GM19099 (cell line): ENCODE results near the gene OFD1.

Experiments used
- POLR2A ChIP-seq: IDR thresholded peaks from 3 replicates; pipeline ENCODE4 v1.6.1; 2011; ENCODE audit warnings: low read depth; ENCODE audit not compliant: insufficient read length; ENCODE audit errors: extremely low read depth

OFD1 gene

DNA sequence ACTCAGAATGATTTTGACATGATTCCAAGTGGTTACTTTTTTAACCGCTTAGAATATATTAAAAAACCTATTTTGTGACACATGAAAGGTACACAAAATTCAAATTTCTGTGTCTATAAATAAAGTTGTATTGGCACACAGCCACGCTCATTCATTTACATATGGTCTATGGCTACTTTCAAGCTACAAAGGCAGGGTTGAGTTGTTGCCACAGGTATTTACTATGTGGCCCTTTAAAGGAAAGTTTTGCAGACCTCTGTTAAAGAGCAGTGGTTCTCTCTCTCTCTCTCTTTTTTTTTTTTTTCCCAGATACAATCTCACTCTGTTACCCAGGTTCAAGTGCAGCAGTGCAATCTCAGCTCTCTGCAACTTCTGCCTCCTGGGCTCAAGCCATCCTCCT lies 59.3 kb downstream of the OFD1 start:
- TF ChIP-seq POLR2A, result no peak

DNA sequence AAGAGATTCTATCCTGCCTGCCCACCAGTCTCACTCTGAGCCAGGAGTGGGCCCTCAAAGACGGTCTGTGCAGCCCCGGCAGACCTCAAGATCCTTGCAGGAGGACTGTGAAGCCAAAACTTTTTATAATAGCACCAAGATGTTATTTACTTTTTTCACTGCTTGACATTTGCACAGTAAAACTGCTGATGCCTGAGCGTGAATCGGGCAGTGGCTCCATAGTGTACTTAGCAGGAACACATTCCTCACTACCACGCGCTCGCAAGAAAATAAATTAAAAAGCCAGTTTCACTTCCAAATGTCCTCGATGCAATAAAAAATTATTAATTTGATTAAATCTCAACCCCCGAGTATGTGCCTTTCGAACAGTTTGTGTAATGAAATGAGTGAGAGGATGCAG lies 59.9 kb downstream of the OFD1 start:
- TF ChIP-seq POLR2A, result no peak

DNA sequence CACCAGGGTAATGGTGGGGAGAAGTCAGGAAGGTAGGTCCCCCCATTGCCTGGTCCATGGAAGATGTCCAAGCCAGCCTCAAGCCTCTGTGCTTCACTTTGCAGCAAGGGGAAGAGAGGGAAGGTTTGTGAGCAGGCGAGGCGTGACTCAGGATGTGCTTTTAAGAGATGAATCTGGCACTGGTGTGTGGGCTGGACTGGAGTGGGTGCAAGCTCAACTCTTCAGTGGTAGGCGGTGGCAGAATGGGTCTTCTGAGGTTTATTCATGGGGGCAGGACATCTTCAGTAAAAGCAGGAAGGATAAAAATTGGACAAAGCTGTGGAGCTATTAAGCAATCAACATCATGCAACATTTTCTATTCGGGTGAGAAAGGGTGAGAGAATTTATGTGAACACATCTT lies 63.0 kb downstream of the OFD1 start:
- no peak for TF ChIP-seq POLR2A

DNA sequence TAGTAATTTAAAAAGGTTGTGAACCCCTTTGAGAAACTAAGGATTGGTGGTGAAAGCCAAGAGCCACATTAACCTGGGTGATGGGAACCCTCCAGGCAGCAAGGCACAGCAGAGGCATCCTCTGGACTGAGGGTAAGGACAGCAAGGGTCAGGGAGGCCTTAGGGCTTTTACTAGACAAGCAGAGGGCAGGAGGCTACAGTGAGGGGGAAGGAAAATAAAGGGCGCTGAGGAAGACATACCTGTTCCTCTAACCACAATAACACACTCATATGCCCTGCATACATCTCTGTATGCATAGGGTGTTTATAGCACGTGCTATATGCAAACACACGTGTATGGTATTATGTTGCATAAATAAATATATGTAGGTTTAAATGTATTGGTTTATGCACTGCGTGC lies 63.6 kb downstream of the OFD1 start:
- TF ChIP-seq POLR2A, result no peak

DNA sequence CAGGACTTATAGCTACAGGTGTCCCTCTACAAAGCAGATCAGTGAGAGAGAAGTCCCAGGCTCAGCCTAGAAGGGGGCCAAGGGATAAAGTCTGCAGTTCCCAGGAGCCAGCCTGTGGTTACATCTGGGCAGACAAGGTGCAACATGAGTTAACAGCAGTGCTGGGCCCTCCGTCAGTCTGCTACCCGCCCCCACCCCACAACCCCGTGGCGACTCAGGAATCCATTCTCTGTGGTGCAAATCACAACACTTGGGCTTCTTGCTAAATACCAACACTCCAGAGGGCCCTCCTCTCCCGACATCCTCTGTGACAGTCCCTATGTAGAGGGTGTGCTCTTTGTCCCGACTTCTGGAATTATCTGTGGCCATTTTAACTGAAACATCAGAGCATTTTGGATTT lies 68.6 kb downstream of the OFD1 start:
- TF ChIP-seq POLR2A, result no peak

DNA sequence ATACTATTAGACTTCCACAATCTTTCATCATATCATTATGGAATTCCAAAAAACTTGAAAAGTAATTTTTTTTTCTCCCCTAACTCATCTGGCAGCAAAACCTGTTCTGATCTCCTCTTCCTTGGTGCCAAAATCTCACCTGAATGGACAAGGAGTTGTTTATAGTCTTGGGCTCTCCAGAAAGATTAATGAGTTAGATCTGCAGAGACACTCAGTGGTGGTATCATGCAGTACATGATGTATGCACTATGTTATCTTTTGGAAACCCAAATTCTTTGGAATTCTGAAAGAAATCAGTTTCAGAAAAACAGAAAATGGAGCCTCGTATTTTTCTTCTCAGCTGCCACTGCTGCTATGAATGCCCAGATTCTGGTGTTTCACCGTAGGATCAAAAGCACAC lies 70.7 kb downstream of the OFD1 start:
- no peak for TF ChIP-seq POLR2A

DNA sequence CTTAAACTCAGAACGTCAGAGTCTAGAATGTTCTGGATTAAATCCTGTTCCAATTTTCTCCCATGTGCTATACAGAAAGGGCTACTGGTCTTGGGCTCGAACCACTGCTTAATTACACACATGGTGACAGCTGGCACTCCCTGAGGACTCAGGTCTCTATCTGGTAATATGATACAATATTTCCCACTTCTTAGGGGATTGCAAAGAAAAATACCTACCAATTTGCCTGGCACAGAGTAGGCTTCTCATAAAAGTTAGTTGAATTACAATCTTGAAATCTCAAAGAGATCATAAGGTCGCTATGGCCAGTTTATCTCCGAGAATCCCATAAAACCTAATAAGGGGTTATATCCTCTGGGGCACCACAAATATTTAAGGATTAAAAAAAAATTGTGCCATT lies 73.7 kb downstream of the OFD1 start:
- no peak for TF ChIP-seq POLR2A

DNA sequence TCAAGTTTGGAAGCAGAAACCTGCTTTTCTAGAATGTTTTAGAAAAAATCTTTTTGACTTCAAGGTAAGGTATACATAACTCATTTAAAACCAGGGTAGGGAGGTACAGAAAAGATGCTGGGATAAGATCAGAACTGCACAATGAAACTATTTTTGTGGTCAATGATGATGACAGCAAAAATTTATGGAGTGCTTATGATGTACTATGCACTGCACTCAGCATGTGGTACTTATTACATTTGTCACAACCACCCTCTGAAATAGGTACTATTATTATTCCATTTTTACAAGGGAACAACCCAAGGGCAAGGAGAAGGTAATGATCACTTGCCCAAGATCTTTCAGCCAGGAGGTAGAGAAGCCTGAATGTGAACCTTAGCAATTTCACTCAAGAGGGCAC lies 74.3 kb downstream of the OFD1 start:
- TF ChIP-seq POLR2A, result no peak

DNA sequence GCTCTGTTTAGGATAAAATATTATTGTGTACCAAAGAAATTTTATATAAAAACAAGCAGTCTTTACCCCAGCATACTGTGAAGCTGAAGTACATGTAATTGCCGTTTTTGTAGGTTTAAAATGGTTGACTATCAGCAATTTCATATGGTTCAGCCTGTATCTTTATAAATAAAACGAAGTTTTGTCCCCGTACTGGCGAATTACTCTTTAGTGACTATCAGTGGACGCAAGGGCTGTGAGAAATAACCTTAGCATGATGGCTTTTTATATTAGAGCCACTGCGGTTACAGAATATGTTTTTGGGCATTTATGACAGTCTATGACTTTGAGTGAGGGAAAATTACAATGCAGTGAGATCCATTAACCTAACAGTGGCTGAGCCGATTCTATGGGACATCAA lies 81.1 kb downstream of the OFD1 start:
- TF ChIP-seq POLR2A, result no peak

DNA sequence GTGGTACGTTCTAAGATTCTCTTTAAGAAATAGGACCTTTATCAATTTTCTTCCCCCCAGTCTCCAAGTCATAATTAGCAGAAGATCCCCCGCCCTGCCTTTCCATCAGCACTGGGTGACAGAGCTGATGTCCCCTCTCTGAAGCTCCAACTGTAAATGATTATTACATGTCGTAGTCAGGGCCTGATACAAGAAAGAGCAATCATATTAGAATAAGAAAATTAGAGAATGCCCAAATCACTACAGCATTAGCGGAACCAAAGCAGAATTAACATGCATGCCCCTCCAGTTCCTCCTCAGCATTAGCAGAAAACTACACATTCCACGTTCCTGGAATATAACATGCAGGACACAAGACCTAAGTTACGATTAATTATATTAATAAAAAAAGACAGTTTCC lies 81.6 kb downstream of the OFD1 start:
- TF ChIP-seq POLR2A, result no peak

DNA sequence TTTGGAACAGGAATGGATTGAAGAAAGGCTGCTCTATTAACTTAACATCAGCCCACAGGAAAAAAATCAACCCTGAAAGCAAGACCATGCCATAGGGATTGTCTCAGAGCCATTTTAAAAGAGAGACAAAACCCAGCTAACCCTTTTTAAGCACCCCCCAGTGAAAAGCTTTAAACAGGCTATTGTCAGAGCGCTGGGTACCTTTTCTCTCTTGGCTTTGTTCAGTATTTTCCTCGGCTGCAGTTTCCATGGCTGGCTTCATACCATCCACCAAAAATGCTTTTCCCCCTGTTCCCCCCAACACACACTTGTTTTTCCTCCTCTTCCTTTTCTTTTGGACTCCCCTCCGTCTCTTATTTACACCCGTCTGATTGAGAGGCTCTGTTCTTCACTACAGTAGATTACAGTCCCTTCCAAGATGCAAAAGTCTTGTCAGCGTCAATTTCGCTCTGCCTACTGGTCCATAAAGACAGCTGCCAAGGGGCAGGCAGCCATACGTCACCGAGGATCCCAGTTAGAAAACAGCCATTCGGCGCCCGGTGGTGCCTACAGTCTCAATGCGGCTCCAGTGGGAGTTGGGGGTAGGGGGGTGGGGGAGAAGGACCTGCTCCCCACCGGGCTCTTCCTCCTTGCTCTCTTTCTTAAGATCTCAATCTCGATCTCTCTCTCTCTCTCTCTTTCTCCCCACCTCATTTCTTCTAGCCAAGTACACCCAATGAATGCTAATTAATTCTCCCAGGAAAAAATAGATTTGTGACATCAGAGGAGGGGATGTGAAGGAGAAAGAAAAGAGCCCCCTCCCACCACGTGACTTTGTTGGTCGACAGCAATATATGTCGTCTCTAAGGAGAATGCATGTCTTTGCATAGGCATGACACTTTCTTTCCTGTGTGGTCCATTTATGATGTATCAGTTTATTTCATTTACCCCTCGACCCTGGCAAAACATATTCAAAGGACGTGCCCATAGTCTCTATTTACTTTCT lies 82.4 kb downstream of the OFD1 start, which contains the start of gene GPM6B:
GPM6B (minus strand) TSS at position 451 of the 985 bp plus-strand sequence; CDS start at position 262, 189 bp downstream.
- TF ChIP-seq POLR2A, result no peak
